HG03354 (cell line): ENCODE data around the gene MCM7.
A peak's percentile ranks its signal among the peaks of the same experiment; 100 is the strongest.

Experiments
- ATAC-seq: cut with Tn5 transposase; IDR thresholded peaks from one replicate; pipeline ENCODE4 v1.9.1; 2021; ENCODE audit warnings: mild to moderate bottlenecking; ENCODE audit not compliant: unreplicated experiment, poor library complexity, severe bottlenecking

Gene MCM7

GRCh38 chr7:100099452-100099851 lies 1.7 kb downstream of the MCM7 start:
- no peak for ATAC-seq

GRCh38 chr7:100098913-100099312 lies 2.3 kb downstream of the MCM7 start:
- ATAC-seq: no peak

GRCh38 chr7:100095704-100096103 lies 5.5 kb downstream of the MCM7 start:
- no peak for ATAC-seq

- ATAC-seq: no peak
Observed at GRCh38 chr7:100095289-100095688, 5.9 kb downstream of the MCM7 start.

GRCh38 chr7:100093925-100094486 lies 7.2 kb downstream of the MCM7 start:
- no peak for ATAC-seq

- ATAC-seq: no peak
Observed at GRCh38 chr7:100093498-100093897, 7.7 kb downstream of the MCM7 start.

- no peak for ATAC-seq
Observed at GRCh38 chr7:100093054-100093453, 8.1 kb downstream of the MCM7 start.

- ATAC-seq: no peak
Observed at GRCh38 chr7:100091411-100092181, 9.6 kb downstream of the MCM7 start.

- no peak for ATAC-seq
Observed at GRCh38 chr7:100090527-100091410, 10.4 kb downstream of the MCM7 start.

GRCh38 chr7:100089458-100090196 lies 11.6 kb downstream of the MCM7 start:
- no peak for ATAC-seq

GRCh38 chr7:100088621-100089457 lies 12.4 kb downstream of the MCM7 start, which contains the start of gene COPS6:
Gene COPS6, plus strand, starts transcription at chr7:100088969. Its CDS starts 22 bp downstream, at chr7:100088991.
- ATAC-seq: peak; percentile 60

- ATAC-seq: no peak
Observed at GRCh38 chr7:100088095-100088620, 13.0 kb downstream of the MCM7 start.

- no peak for ATAC-seq
Observed at GRCh38 chr7:100087055-100087750, 14.0 kb downstream of the MCM7 start.

GRCh38 chr7:100085515-100085914 lies 15.7 kb downstream of the MCM7 start:
- ATAC-seq: no peak

- no peak for ATAC-seq
Observed at GRCh38 chr7:100082978-100083377, 18.2 kb downstream of the MCM7 start.

- peak; percentile 87 for ATAC-seq
Observed at GRCh38 chr7:100081535-100082102, 19.6 kb downstream of the MCM7 start, which contains the start of gene ZNF3. Gene ZNF3, minus strand, starts transcription at chr7:100081723. Its CDS starts 4,366 bp downstream, at chr7:100077357.

- ATAC-seq: no peak
Observed at GRCh38 chr7:100080907-100081534, 20.2 kb downstream of the MCM7 start.
